Psoas muscle (tissue), 8 donors: ENCODE measurements around the gene POLR2I. TPM values are rescaled to one million over a fixed set of nuclear protein-coding genes. Genes with fewer than 3 reads are reported as not detected.

Experiments used
- ATAC-seq, 4 donors: fragments of 200-7000 bp; cut with Tn5 transposase; one replicate each; pipeline ENCODE4 v1.9.1; 2020; ENCODE audit warnings: moderate library complexity in 3 of 4, mild to moderate bottlenecking in 2 of 4
- DNase-seq, 2 donors: peaks; one replicate each; pipeline ENCODE4 v3.0.0-alpha.2; 2020
- H3K27ac ChIP-seq: fragments of 200-600 bp; one replicate; pipeline ENCODE4 v1.8.0; 2022
- H3K27me3 ChIP-seq, 3 donors: fragments of 200-600 bp in 1 of 3; one replicate each; pipeline versions ENCODE4 v1.6.1 to v1.8.0; 2013 to 2022; ENCODE audit warnings: low read length in 2 of 3, mild to moderate bottlenecking in 2 of 3, moderate library complexity in 1 of 3; ENCODE audit not compliant: insufficient read depth in 3 of 3
- H3K36me3 ChIP-seq, 2 donors: fragments of 200-600 bp in 1 of 2; one replicate each; pipeline versions ENCODE4 v1.6.1 to v1.8.0; 2013 to 2022; ENCODE audit warnings: low read depth in 1 of 2, mild to moderate bottlenecking in 1 of 2, moderate library complexity in 1 of 2; ENCODE audit not compliant: insufficient read depth in 1 of 2
- H3K4me1 ChIP-seq: fragments of 200-600 bp; one replicate; pipeline ENCODE4 v1.8.0; 2022
- H3K4me3 ChIP-seq: fragments of 200-600 bp; one replicate; pipeline ENCODE4 v1.8.0; 2022; ENCODE audit warnings: mild to moderate bottlenecking
- H3K9me3 ChIP-seq: fragments of 200-600 bp; one replicate; pipeline ENCODE4 v1.8.0; 2022
- WGBS, 3 donors: extraction: QIAGEN DNeasy Blood & Tissue Kit; methylation state at CpG; one replicate each; pipeline versions ENCODE4 v1.1.6 to v1.1.7; 2013; 5-methylcytosine and 5-hydroxymethylcytosine counted together
- intact Hi-C, 2 donors: fragments of 100-400 bp; cut with DNase I; formaldehyde crosslinking; loops; one replicate each; pipeline versions ENCODE4 v1.11.0 to v1.14.2; 2022
- polyA plus RNA-seq, 3 donors: library from polyadenylated mRNA; stranded (reverse); fragments of 200-250 nt; gene quantifications; one replicate each; pipeline ENCODE4 v1.2.3, GENCODE V29; 2013
- total RNA-seq, 4 donors: library from RNA; stranded (reverse); fragmentation: NEBNext Ultra II Directional in 2 of 4; extraction: Animal tissue kit (Norgen Biotek cat#: 25700) in 2 of 4; gene quantifications; one replicate each; pipeline versions ENCODE4 v1.2.1 to v1.2.4, GENCODE V29; 2021 to 2023
- TF ChIP-seq, protein P1 (sequence below): fragments of 200-600 bp; IDR thresholded peaks from one replicate; pipeline ENCODE4 v1.8.0; 2022; ENCODE audit warnings: antibody characterized with exemption
- donor health status: healthy with polysubstance abuse.
- donor health status: DM: no; HTN: no; CAD: no; lungs with moderate emphysema.
- donor health status: Bipolar disorder and iron deficiency.
- donor health status: healthy.
- donor health status: DM: yes; HTN: yes; CAD: no.
- donor health status: DM: no; HTN: no; CAD: no.
- donor health status: DM: no; HTN: no; CAD: no.
- donor health status: DM: yes; HTN: yes; CAD: no.

POLR2I gene
- total and polyA plus RNA-seq, 7 donors = 89.7 to 130 (median 116) TPM

- Histone ChIP-seq H3K4me1 (peaks cover 12% of the 10 kb centered on the region), H3K27me3 (no peaks in the 10 kb centered on the region), H3K27ac (no peak overlapping the region), H3K9me3 (no peaks in the 10 kb centered on the region), H3K36me3 (peaks cover 0 to 39% of the 10 kb centered on the region in 2 donors), H3K4me3 (no peak overlapping the region)
- DNase-seq = no peak
- intact Hi-C loops = loop anchor here (5.0 to 10.0 kb wide), 2 partner anchors 54 to 116 kb away; partner anchors contain the start of gene SDHAF1 (in 1 of the 2)
- 68 to 71% (median 69%) methylated on average over 13 of the region's 13 CpGs for WGBS, 3 donors
- ATAC-seq = no peak
- TF ChIP-seq, protein P1, sequence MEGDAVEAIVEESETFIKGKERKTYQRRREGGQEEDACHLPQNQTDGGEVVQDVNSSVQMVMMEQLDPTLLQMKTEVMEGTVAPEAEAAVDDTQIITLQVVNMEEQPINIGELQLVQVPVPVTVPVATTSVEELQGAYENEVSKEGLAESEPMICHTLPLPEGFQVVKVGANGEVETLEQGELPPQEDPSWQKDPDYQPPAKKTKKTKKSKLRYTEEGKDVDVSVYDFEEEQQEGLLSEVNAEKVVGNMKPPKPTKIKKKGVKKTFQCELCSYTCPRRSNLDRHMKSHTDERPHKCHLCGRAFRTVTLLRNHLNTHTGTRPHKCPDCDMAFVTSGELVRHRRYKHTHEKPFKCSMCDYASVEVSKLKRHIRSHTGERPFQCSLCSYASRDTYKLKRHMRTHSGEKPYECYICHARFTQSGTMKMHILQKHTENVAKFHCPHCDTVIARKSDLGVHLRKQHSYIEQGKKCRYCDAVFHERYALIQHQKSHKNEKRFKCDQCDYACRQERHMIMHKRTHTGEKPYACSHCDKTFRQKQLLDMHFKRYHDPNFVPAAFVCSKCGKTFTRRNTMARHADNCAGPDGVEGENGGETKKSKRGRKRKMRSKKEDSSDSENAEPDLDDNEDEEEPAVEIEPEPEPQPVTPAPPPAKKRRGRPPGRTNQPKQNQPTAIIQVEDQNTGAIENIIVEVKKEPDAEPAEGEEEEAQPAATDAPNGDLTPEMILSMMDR = no peak
Measured at GRCh38 chr19:36111200-36111539, 3.5 kb downstream of the POLR2I start.

DNA sequence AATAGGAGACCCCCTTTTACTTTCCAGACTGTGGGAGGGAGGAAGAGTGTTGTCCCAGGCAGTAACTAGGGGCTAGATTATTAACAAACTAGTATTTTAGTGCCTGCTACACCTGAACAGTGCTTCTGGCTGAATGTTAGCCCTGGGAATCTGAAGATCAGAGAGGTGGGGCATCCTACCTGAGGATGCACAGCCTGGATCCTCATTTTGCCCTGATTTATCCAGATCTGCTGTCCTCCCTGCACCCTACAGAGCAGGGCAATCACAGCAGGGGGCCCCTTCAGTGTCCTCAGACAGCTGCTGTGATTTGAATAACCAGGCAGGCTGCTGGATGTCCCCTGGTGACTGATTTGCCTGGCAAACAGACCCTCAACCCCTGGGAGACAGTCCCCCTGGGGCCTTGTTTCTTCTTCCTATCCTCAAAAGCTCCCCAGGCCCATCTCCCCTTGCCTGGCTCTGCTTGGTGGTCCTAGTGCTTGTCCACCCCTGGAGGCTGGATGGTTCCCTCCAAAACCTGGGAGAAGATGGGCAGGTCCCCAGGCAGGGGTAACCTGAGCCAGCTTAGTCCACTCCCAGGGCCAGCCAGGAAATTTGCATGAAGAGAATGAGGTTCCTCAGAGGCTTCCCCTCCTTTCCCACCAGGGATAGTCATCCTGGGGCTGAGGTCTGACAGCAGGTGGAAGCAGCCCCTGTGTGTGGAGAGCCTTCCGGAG, 4.0 kb downstream of the POLR2I start, which contains the start of gene OVOL3:
OVOL3 (plus strand) TSS at position 657 of the 713 bp plus-strand sequence. CDS start 60 bp downstream, outside the sequence.
- H3K9me3 ChIP-seq = no peaks in the 10 kb centered on the region
- no peak for ATAC-seq
- H3K27ac ChIP-seq = no peak within 1 kb of the TSS
- H3K36me3 ChIP-seq = peaks cover 0 to 39% of the 10 kb centered on the region in 2 donors
- H3K4me3 ChIP-seq = no peak within 1 kb of the TSS
- DNase-seq = no peak
- H3K27me3 ChIP-seq = no peaks in the 10 kb centered on the region
- peaks cover 8% of the 10 kb centered on the region for H3K4me1 ChIP-seq
- TF ChIP-seq, protein P1 = no peak
- intact Hi-C loops = loop anchor here (5.0 to 10.0 kb wide), 2 partner anchors 53 to 116 kb away; partner anchors contain the start of gene SDHAF1 (in 1 of the 2)
- WGBS, 3 donors = 43 to 88% (median 86%) methylated on average over 1 of the region's 1 CpG

- Histone ChIP-seq H3K27me3 (no peaks in the 10 kb centered on the region), H3K4me1 (peaks cover 3% of the 10 kb centered on the region), H3K4me3 (no peak overlapping the region), H3K9me3 (no peaks in the 10 kb centered on the region), H3K36me3 (peaks cover 0 to 43% of the 10 kb centered on the region in 2 donors), H3K27ac (no peak overlapping the region)
- TF ChIP-seq, protein P1 = no peak
- no peak for ATAC-seq
- intact Hi-C loops = no loop called here
- DNase-seq = no peak
- WGBS, 3 donors = 94 to 97% (median 95%) methylated on average over 3 of the region's 3 CpGs
Measured at GRCh38 chr19:36108684-36109083, 6.0 kb downstream of the POLR2I start.

- TF ChIP-seq, protein P1 = no peak
- intact Hi-C loops = no loop called here
- DNase-seq = no peak
- WGBS, 3 donors = 92 to 96% (median 94%) methylated on average over 5 of the region's 5 CpGs
- Histone ChIP-seq H3K4me3 (no peak overlapping the region), H3K4me1 (no peaks in the 10 kb centered on the region), H3K27me3 (no peaks in the 10 kb centered on the region), H3K9me3 (no peaks in the 10 kb centered on the region), H3K27ac (no peak overlapping the region), H3K36me3 (peaks cover 0 to 27% of the 10 kb centered on the region in 2 donors)
- ATAC-seq = no peak
Measured at GRCh38 chr19:36106991-36107390, 7.7 kb downstream of the POLR2I start.
